Sigmoid colon (tissue), 3 donors: ENCODE measurements around the gene WDR1.

ENCODE experiments used
- POLR2A ChIP-seq, 2 donors: fragments of 450-650 bp; IDR thresholded peaks; one replicate each; pipeline ENCODE4 v1.6.1; 2016; ENCODE audit warnings: antibody characterized with exemption in 2 of 2, mild to moderate bottlenecking in 2 of 2, moderate library complexity in 2 of 2
- TF ChIP-seq, protein P1 (sequence below), 4 experiments: fragments of 450-650 bp in 3 of 4; fragments of 200-600 bp in 1 of 4; IDR thresholded peaks; one replicate each; pipeline ENCODE4 v1.5.1; 2016 to 2019; ENCODE audit warnings: antibody characterized with exemption in 4 of 4, mild to moderate bottlenecking in 3 of 4, moderate library complexity in 2 of 4

DNA sequence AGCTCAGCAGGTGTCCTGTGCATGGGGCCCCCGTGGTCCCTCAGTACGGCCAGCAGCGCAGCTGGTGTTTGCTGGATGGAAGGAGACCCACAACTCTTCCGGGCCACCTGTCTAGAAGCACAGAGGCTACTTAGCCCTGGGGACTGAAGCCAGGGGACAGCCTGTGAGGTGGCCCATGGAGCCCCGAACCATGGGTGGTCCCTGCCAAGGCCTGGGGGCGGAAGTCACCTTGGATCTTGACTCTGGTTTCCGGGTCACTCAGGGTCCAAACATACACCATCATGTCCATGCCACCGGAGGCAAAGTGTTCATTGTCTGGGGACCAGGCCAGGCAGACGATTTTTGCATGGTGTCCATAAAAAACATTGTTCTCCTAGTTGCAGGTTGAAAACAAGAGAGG is 39.5 kb downstream of the WDR1 start:
- TF ChIP-seq POLR2A (IDR thresholded peaks at IDR 0.05) = no peak
- TF ChIP-seq, protein P1, sequence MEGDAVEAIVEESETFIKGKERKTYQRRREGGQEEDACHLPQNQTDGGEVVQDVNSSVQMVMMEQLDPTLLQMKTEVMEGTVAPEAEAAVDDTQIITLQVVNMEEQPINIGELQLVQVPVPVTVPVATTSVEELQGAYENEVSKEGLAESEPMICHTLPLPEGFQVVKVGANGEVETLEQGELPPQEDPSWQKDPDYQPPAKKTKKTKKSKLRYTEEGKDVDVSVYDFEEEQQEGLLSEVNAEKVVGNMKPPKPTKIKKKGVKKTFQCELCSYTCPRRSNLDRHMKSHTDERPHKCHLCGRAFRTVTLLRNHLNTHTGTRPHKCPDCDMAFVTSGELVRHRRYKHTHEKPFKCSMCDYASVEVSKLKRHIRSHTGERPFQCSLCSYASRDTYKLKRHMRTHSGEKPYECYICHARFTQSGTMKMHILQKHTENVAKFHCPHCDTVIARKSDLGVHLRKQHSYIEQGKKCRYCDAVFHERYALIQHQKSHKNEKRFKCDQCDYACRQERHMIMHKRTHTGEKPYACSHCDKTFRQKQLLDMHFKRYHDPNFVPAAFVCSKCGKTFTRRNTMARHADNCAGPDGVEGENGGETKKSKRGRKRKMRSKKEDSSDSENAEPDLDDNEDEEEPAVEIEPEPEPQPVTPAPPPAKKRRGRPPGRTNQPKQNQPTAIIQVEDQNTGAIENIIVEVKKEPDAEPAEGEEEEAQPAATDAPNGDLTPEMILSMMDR (IDR thresholded peaks at IDR 0.05) = no peak
